ENCODE measurements around the gene CCR5. TPM values are rescaled to one million over a fixed set of nuclear protein-coding genes. Genes with fewer than 3 reads are reported as not detected.

The CCR5 gene
- total and polyA plus RNA-seq, 2 of the 8 experiments (the other 6 are each of a cell fraction or from before 2014, with no cell fraction given) = not detected

DNA sequence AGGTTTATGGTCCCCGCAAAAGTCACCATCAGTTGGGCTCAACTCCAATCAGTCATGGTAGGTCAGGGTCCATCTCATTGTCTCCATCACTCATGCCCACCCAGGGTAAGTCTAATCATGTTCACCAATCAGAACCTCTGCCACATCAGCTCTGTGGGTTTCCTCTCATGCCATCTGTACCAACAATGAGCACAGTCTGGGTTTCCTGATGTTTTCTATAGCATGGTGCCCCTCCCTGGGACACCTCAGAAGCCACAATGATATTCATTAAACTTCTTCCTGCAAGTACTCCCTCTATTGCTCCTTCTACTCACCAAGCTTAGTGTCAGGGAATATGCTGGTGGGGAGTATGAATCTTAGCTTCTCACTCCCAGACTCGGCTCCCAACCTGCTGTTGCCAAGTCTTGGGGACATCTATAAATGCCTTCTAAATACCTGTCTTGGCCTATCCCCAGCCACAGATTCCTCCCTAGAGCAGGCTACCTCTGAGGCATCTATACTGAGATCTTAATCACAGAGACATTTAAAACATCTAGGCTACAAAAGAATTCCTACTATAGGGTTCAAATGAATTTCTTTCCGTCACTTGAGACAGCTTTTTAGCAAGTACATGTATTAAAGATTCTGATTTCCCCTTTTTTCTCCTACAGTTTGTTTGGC lies 21.8 kb upstream of the CCR5 start:
- H4K5ac ChIP-seq (ENCODE audit: insufficient read length, low read depth, low read length) = no peak overlapping the region
- H3K79me2 ChIP-seq (ENCODE audit: control insufficient read depth in 1 of 2, insufficient read depth in 2 of 2, low read length in 2 of 2) = no peaks in the 10 kb centered on the region
- H3K79me1 ChIP-seq (ENCODE audit: low read depth, low read length) = no peaks in the 10 kb centered on the region
- H3K56ac ChIP-seq (replicated peaks; ENCODE audit: insufficient read length, low read depth, low read length) = no peak overlapping the region
- no peak overlapping the region for H3K23ac ChIP-seq (ENCODE audit: insufficient read length)
- no peak overlapping the region for H4K8ac ChIP-seq (ENCODE audit: extremely low read depth, insufficient read depth, low read length)
- H3K18ac ChIP-seq (ENCODE audit: extremely low read depth, low read length) = no peak overlapping the region
- H2BK120ac ChIP-seq (replicated peaks; ENCODE audit: low read depth, low read length) = no peak overlapping the region
- no peaks in the 10 kb centered on the region; a peak in 1 of 7 replicates for H3K4me1 ChIP-seq (replicated peaks in 1 of 4; ENCODE audit: control insufficient read depth in 3 of 4, insufficient read depth in 4 of 4, low read length in 3 of 4)
- TF ChIP-seq RAD21 (IDR thresholded peaks at IDR 0.05 in 1 of 2, conservative IDR thresholded peaks at IDR 0.05 in 1 of 2; ENCODE audit: low read depth in 2 of 2, low read length in 2 of 2) (no peak), GABPA (IDR thresholded peaks at IDR 0.05; ENCODE audit: borderline replicate concordance, insufficient read depth, low read length) (no peak), RNF2 (IDR thresholded peaks at IDR 0.05; ENCODE audit: borderline replicate concordance, low read depth, low read length, missing control alignments, poor library complexity, severe bottlenecking) (no peak), TCF12 (IDR thresholded peaks at IDR 0.05; ENCODE audit: low read depth, low read length) (no peak), SRF (IDR thresholded peaks at IDR 0.05; ENCODE audit: low read depth, low read length) (no peak), CBX8 (IDR thresholded peaks at IDR 0.05; ENCODE audit: borderline replicate concordance, low read depth, low read length) (no peak)
- CTCF ChIA-PET (ENCODE audit: partially characterized antibody) = no interaction called here
- no peak overlapping the region for H2AK5ac ChIP-seq (ENCODE audit: low read depth, low read length)
- H3K36me3 ChIP-seq (ENCODE audit: control insufficient read depth in 2 of 4, insufficient read depth in 4 of 4, low read length in 3 of 4) = no peaks in the 10 kb centered on the region
- H4K20me1 ChIP-seq (replicated peaks in 1 of 2; ENCODE audit: control insufficient read depth in 1 of 2, insufficient read depth in 2 of 2, low read length in 2 of 2) = no peaks in the 10 kb centered on the region
- FAIRE-seq (no peak), DNase-seq (ENCODE audit: low read depth in 1 of 2, low spot score in 2 of 2) (no peak)
- H3K4me3 ChIP-seq (ENCODE audit: extremely low read depth in 1 of 4, insufficient read depth in 2 of 4, low read depth in 3 of 4, low read length in 4 of 4) = no peak overlapping the region
- H3K9ac ChIP-seq (replicated peaks in 1 of 4; ENCODE audit: extremely low read depth in 1 of 4, low read depth in 3 of 4, low read length in 3 of 4) = no peak overlapping the region
- no peak overlapping the region for H3K4me2 ChIP-seq (ENCODE audit: insufficient read depth in 1 of 2, low read depth in 2 of 2, low read length in 2 of 2)
- POLR2A ChIA-PET (ENCODE audit: partially characterized antibody) = no interaction called here
- H3K9me3 ChIP-seq (ENCODE audit: insufficient read depth in 2 of 2, low read depth in 1 of 2, low read length in 1 of 2) = peaks cover 3% of the 10 kb centered on the region in 2 experiments; a peak in 1 of 4 replicates
- H4K91ac ChIP-seq (replicated peaks; ENCODE audit: insufficient read length, low read length) = no peak overlapping the region
- H2BK15ac ChIP-seq (ENCODE audit: low read length) = no peak overlapping the region
- H3K27ac ChIP-seq (ENCODE audit: low read depth, low read length) = no peak overlapping the region
- H3K14ac ChIP-seq (ENCODE audit: insufficient read length) = no peak overlapping the region
- no peak overlapping the region for H2BK12ac ChIP-seq (ENCODE audit: low read depth, low read length)
- H2BK20ac ChIP-seq (ENCODE audit: low read length) = no peak overlapping the region
- H2AFZ ChIP-seq (ENCODE audit: low read length) = no peak overlapping the region
- H3K4ac ChIP-seq (replicated peaks; ENCODE audit: insufficient read length, low read depth, low read length) = no peak overlapping the region
- no peak overlapping the region for H2BK5ac ChIP-seq (ENCODE audit: low read depth, low read length)
- H3K27me3 ChIP-seq (replicated peaks in 1 of 4; ENCODE audit: control insufficient read depth in 3 of 4, extremely low read depth in 1 of 4, insufficient read depth in 3 of 4, low read length in 3 of 4) = peaks cover 0 to 2% (median 0%) of the 10 kb centered on the region in 4 experiments; a peak in 1 of 7 replicates
- no peaks in the 10 kb centered on the region for H3K23me2 ChIP-seq (ENCODE audit: low read depth, low read length)
- WGBS, 2 experiments (ENCODE audit: extremely low coverage in 1 of 2, insufficient coverage in 1 of 2, insufficient read length in 1 of 2, insufficient replicate concordance in 2 of 2, low coverage in 1 of 2, low lambda C conversion rate in 2 of 2, missing lambda C conversion rate in 1 of 2) = 79% methylated on average over 3 of the region's 3 CpGs; no CpG with 5 or more reads in 1 of the 2 experiments
